ENCODE measurements around the gene DNAJC5G.
A peak's percentile ranks its signal among the peaks of the same experiment; 100 is the strongest.
"Not testable (repeated sequence)": the region's sequence is repeated elsewhere in the genome, so short reads cannot be mapped to it uniquely, and the experiment has no call there.

Gene DNAJC5G

GRCh38 chr2:27309651-27310050 is 34.4 kb downstream of the DNAJC5G start:
- DNase-seq (ENCODE audit: low spot score): no peak

- DNase-seq (ENCODE audit: low spot score): no peak
Observed at GRCh38 chr2:27312152-27312551, 36.9 kb downstream of the DNAJC5G start.

- no peak for DNase-seq (ENCODE audit: low spot score)
Observed at GRCh38 chr2:27313882-27314645, 38.8 kb downstream of the DNAJC5G start.

- DNase-seq (ENCODE audit: low spot score): no peak
Observed at GRCh38 chr2:27314709-27315108, 39.5 kb downstream of the DNAJC5G start.

- no peak for DNase-seq (ENCODE audit: low spot score)
Observed at GRCh38 chr2:27315122-27315521, 39.9 kb downstream of the DNAJC5G start.

- DNase-seq (ENCODE audit: low spot score): no peak
Observed at GRCh38 chr2:27316655-27317412, 41.6 kb downstream of the DNAJC5G start.

- not testable (repeated sequence) for DNase-seq (ENCODE audit: low spot score)
Observed at GRCh38 chr2:27319839-27320238, 44.6 kb downstream of the DNAJC5G start.

- no peak for DNase-seq (ENCODE audit: low spot score)
Observed at GRCh38 chr2:27320958-27321543, 45.8 kb downstream of the DNAJC5G start.

GRCh38 chr2:27322301-27322765 is 47.1 kb downstream of the DNAJC5G start:
- DNase-seq (ENCODE audit: low spot score): peak; percentile 22

- DNase-seq (ENCODE audit: low spot score): peak; percentile 91
Observed at GRCh38 chr2:27322766-27323595, 47.7 kb downstream of the DNAJC5G start, which contains the start of gene MPV17. TSS of gene MPV17 (minus strand) at chr2:27323097. CDS start at chr2:27322517, 580 bp downstream.

GRCh38 chr2:27323596-27324285 is 48.5 kb downstream of the DNAJC5G start:
- DNase-seq (ENCODE audit: low spot score): no peak

GRCh38 chr2:27324720-27325119 is 49.5 kb downstream of the DNAJC5G start:
- no peak for DNase-seq (ENCODE audit: low spot score)
